Measurements from ENCODE around the gene WASF1.
"Not testable (repeated sequence)": the region's sequence is repeated elsewhere in the genome, so short reads cannot be mapped to it uniquely, and the experiment has no call there.

The WASF1 gene

GRCh38 chr6:110085285-110085684 is 94.2 kb downstream of the WASF1 start:
- no peak for ATAC-seq

- ATAC-seq = no peak
Observed at GRCh38 chr6:110083875-110084585, 95.4 kb downstream of the WASF1 start.

DNA sequence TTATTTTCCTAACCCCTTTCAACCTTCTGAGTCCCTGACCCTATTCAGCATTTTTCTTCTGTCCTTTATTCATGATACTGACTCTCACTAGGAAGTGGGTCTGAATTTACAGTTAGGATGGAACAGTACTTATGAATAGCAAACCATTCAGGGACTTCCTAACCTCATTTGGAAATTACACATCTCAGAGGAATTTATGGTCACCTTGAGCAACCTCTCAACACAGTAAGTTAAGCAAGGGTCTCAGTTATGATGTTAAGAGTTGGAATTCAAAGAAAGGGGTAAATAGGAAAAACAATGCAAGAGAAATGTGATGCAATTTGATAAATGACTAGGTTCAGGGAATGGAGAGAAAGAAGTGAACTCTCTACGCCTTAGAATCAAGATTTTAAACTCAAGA is 104.1 kb downstream of the WASF1 start:
- ATAC-seq = no peak

GRCh38 chr6:110073474-110073873 is 106.0 kb downstream of the WASF1 start:
- not testable (repeated sequence) for ATAC-seq

DNA sequence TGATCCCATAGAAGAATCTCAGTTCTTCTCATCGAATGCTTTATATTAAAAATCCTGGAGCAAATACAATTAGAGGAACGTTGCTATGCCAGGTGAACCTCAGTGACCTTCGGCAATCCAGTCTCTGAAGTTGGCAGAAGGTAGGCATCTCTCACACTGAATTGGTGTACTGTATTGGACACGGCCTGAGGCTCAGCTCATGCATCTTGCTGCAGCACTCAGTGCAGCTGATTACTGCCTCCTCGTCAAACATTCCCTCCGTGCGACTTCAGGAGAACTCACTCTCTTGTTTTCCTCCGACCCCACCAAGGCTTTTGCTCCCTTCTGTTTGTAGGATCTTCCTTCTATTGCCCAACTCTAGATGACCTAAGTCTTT is 110.9 kb downstream of the WASF1 start:
- no peak for ATAC-seq

DNA sequence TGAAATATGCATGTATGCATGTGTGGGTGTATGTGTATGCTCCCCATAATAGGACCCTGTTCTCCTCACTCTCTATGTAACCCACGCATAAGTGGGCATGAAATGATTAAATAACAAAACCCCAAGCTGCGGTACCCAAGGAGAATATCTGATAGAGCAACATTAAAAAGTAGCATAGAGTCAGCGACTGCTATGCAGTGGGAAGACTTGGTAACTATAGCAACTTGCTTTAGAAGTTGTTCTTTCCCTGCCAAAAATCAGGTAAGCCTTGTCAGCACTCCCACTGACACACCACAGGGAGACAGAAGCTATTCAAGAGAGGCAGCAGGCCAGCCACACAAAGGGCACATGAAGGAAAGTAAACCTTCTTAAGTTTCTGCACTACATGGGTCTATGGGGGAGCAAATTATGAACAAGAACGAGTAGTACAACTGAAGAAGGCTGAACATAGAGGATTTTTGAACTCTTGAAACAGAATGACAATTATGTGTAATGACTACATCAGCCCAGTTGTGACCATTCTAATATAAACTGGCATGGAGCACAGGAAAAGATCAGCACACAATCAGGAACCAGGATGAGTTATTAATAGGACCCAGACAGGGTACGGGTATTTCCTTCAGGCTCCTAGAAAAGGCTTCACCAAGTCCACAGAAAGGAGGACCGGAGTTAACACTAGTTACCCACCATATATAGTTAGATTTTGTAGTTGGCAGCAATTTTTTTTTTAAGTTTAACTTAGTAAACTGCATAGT is 111.5 kb downstream of the WASF1 start:
- ATAC-seq = no peak

DNA sequence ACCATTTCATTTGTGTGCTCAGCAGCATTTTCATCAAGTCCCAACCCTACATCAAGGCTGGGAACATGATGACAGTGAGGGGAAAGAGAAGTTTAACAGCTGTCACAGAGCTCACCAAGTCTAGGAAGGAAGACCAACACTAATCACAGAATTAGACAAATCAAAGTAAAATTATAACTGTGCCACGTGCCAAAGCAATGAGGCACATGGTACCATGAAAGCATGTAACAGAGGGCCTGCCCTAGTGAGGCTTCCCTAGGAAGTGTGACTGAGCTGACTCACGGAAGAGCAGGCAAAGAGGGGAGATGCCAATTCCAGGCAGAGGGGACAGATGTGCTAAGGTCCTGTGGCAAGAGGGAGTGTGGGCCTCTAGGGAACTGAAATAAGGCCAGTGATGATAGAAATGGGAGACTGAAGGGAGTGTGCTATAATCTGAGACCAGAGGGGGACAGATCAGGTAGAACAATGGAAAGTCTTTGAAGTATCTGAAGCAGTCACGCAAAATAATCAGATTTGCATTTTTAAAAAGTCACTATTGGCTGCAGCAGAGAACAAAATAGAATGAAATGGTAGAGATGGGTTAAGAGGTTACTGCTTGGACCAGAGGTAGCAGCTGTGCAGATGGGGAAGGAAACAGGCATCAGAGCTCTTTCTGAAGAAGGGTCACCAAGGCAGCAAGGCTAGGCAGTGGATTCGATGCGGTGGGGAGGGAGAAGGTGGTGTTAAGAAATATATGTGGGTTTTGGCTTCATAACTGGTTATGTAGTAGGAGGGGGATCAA is 114.5 kb downstream of the WASF1 start:
- ATAC-seq = no peak

GRCh38 chr6:110063594-110064263 is 115.7 kb downstream of the WASF1 start:
- ATAC-seq = no peak

DNA sequence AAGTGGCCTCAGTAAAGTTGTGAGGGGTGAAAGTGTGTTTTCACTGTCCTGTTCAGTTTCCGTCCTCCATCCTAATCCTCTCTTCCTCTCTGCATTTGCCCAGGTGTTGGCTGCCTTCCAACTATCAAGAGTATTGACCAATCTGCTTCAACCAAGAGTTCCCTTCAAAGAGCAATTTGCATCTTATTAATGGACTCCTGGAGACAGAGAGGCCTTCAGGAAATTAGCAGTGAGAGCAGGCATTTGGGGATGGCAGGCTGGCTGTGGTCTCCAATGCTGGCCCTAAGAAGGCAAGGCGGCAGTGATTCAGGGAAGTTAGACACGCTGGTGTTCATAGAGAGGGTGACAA is 124.1 kb downstream of the WASF1 start:
- ATAC-seq = no peak

- ATAC-seq = no peak
Observed at GRCh38 chr6:110054664-110055386, 124.6 kb downstream of the WASF1 start.

DNA sequence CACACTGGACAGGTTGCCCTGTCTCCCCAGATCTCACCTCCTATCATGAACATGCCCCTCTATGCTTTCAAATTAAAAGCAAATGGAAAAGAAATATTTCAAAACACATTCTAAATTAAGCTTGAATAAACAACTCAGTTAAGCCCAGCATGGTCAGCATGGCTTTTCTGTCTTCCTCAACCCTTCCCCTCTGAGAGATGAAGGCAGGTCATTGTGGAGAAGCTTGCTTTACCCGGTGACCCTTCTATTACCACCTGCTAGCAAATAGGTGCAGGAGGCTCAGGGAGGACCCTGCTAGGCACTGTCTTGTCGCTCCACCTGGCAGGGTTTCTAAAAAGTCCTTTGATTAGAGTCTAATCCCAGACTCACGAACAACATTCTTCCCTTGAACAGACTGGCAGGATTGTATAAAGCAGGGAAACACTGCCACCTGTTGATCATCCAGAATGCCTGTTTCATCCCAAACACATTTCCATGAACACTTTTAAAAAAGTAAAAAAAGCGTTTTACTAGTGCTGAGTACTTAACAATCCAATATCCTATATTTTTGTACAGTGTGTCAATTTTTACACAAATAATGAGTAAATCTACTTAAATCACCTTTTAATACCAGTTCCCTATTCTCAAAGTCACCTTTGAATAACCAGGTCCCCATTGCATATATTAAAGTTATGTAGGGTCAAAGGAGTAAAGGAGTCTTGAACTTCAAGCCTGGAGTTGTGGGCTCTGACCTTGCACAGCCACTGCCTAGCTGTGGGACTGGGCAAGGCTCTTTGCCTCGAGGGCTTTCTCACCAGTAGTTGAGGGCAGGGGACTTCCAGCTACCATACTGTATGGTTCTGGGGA is 125.9 kb downstream of the WASF1 start:
- no peak for ATAC-seq

GRCh38 chr6:110050440-110050813 is 129.0 kb downstream of the WASF1 start:
- ATAC-seq = no peak

Measured in activated CD4-positive, CD25-positive, alpha-beta regulatory T cell treated with anti-CD3 and anti-CD28 coated beads, Interleukin-2, amount 50 U/mL, for 24 hours (primary cell).